ENCODE data around the gene PCED1B.

Gene PCED1B

GRCh38 chr12:47228802-47229201, 149.4 kb downstream of the PCED1B start:
- no peak overlapping the region for H3K4me3 ChIP-seq (ENCODE audit: low read depth, low read length)
- no peak for DNase-seq (ENCODE audit: low read depth)
- TF ChIP-seq CTCF (IDR thresholded peaks at IDR 0.05; ENCODE audit: control insufficient read depth, extremely low read depth, insufficient read depth): no peak

GRCh38 chr12:47231456-47231855, 152.0 kb downstream of the PCED1B start:
- TF ChIP-seq CTCF (IDR thresholded peaks at IDR 0.05; ENCODE audit: control insufficient read depth, extremely low read depth, insufficient read depth): no peak
- H3K4me3 ChIP-seq (ENCODE audit: low read depth, low read length): no peak overlapping the region
- no peak for DNase-seq (ENCODE audit: low read depth)

GRCh38 chr12:47234576-47235141, 155.2 kb downstream of the PCED1B start:
- no peak for TF ChIP-seq CTCF (IDR thresholded peaks at IDR 0.05; ENCODE audit: control insufficient read depth, extremely low read depth, insufficient read depth)
- no peak overlapping the region for H3K4me3 ChIP-seq (ENCODE audit: low read depth, low read length)
- DNase-seq (ENCODE audit: low read depth): no peak

- H3K4me3 ChIP-seq (ENCODE audit: low read depth, low read length): no peak overlapping the region
- TF ChIP-seq CTCF (IDR thresholded peaks at IDR 0.05; ENCODE audit: control insufficient read depth, extremely low read depth, insufficient read depth): no peak
- DNase-seq (ENCODE audit: low read depth): no peak
Observed at GRCh38 chr12:47235258-47236040, 156.0 kb downstream of the PCED1B start.

GRCh38 chr12:47236109-47236714, 156.8 kb downstream of the PCED1B start:
- no peak for DNase-seq (ENCODE audit: low read depth)
- no peak overlapping the region for H3K4me3 ChIP-seq (ENCODE audit: low read depth, low read length)
- no peak for TF ChIP-seq CTCF (IDR thresholded peaks at IDR 0.05; ENCODE audit: control insufficient read depth, extremely low read depth, insufficient read depth)

GRCh38 chr12:47237751-47238211, 158.4 kb downstream of the PCED1B start:
- no peak overlapping the region for H3K4me3 ChIP-seq (ENCODE audit: low read depth, low read length)
- TF ChIP-seq CTCF (IDR thresholded peaks at IDR 0.05; ENCODE audit: control insufficient read depth, extremely low read depth, insufficient read depth): no peak
- no peak for DNase-seq (ENCODE audit: low read depth)
